HG03196 (cell line): Measurements from ENCODE around the gene TULP4.
"Not testable (repeated sequence)": the region's sequence is repeated elsewhere in the genome, so short reads cannot be mapped to it uniquely, and the experiment has no call there.

ENCODE experiments used
- ATAC-seq: cut with Tn5 transposase; IDR thresholded peaks from one replicate; pipeline ENCODE4 v1.9.1; 2021; ENCODE audit not compliant: unreplicated experiment

The TULP4 gene

GRCh38 chr6:158519300-158519699, 207.0 kb downstream of the TULP4 start:
- no peak for ATAC-seq

- no peak for ATAC-seq
Observed at GRCh38 chr6:158519761-158520160, 207.5 kb downstream of the TULP4 start.

- ATAC-seq = not testable (repeated sequence)
Observed at GRCh38 chr6:158520975-158521374, 208.7 kb downstream of the TULP4 start.

GRCh38 chr6:158521759-158522158, 209.5 kb downstream of the TULP4 start:
- ATAC-seq = no peak

GRCh38 chr6:158522616-158523015, 210.4 kb downstream of the TULP4 start:
- ATAC-seq = no peak

GRCh38 chr6:158524311-158524710, 212.0 kb downstream of the TULP4 start:
- ATAC-seq = no peak

- not testable (repeated sequence) for ATAC-seq
Observed at GRCh38 chr6:158527858-158528257, 215.6 kb downstream of the TULP4 start.

- ATAC-seq = no peak
Observed at GRCh38 chr6:158528826-158529225, 216.6 kb downstream of the TULP4 start.

- ATAC-seq = no peak
Observed at GRCh38 chr6:158529629-158530028, 217.4 kb downstream of the TULP4 start.

- ATAC-seq = no peak
Observed at GRCh38 chr6:158531566-158531965, 219.3 kb downstream of the TULP4 start.

GRCh38 chr6:158531970-158532369, 219.7 kb downstream of the TULP4 start:
- no peak for ATAC-seq

- no peak for ATAC-seq
Observed at GRCh38 chr6:158536084-158536890, 224.0 kb downstream of the TULP4 start.

GRCh38 chr6:158536891-158537798, 224.9 kb downstream of the TULP4 start:
- no peak for ATAC-seq

GRCh38 chr6:158538741-158539140, 226.5 kb downstream of the TULP4 start:
- ATAC-seq = no peak

GRCh38 chr6:158539413-158539812, 227.1 kb downstream of the TULP4 start:
- ATAC-seq = no peak

- ATAC-seq = no peak
Observed at GRCh38 chr6:158539881-158540280, 227.6 kb downstream of the TULP4 start.

GRCh38 chr6:158543606-158544185, 231.4 kb downstream of the TULP4 start:
- ATAC-seq = no peak

- no peak for ATAC-seq
Observed at GRCh38 chr6:158544428-158544827, 232.2 kb downstream of the TULP4 start.

GRCh38 chr6:158545043-158545966, 233.0 kb downstream of the TULP4 start:
- ATAC-seq = no peak

- no peak for ATAC-seq
Observed at GRCh38 chr6:158548418-158549161, 236.3 kb downstream of the TULP4 start.
